Fibroblast of lung (primary cell): Measurements from ENCODE around the gene ZNF79.

ENCODE experiments used
- EZH2 ChIP-seq: IDR thresholded peaks from 2 replicates; pipeline ENCODE4 v1.5.1; 2012; ENCODE audit warnings: low read length, control low read depth, mild to moderate bottlenecking; ENCODE audit errors: missing control alignments
- TF ChIP-seq, protein P1 (sequence below), 2 donors: IDR thresholded peaks in 1 of 2; conservative IDR thresholded peaks in 1 of 2; 1 replicate in 1 of 2; 2 replicates in 1 of 2; pipeline ENCODE4 v1.5.1; 2011 to 2012; ENCODE audit warnings: low read length in 2 of 2, control low read depth in 1 of 2, inconsistent platforms in 1 of 2, low read depth in 1 of 2, mild to moderate bottlenecking in 1 of 2

DNA sequence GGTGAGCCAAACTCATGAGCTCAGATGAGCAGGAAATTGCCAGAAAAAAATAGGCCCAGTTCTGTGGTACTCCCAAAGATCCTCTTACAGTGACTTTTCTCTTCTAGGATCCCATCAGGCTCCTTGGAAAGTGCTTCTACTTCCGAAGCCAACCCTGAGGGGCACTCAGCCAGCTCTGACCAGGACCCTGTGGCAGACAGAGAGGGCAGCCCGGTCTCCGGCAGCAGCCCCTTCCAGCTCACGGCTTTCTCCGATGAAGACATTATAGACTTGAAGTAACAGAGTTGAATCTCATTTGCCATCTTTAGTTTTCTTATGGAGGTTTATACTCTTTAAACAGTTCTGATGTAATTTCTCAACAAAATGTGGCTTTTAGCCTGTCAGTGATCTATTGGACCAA is 31.2 kb upstream of the ZNF79 start:
- TF ChIP-seq, protein P1, sequence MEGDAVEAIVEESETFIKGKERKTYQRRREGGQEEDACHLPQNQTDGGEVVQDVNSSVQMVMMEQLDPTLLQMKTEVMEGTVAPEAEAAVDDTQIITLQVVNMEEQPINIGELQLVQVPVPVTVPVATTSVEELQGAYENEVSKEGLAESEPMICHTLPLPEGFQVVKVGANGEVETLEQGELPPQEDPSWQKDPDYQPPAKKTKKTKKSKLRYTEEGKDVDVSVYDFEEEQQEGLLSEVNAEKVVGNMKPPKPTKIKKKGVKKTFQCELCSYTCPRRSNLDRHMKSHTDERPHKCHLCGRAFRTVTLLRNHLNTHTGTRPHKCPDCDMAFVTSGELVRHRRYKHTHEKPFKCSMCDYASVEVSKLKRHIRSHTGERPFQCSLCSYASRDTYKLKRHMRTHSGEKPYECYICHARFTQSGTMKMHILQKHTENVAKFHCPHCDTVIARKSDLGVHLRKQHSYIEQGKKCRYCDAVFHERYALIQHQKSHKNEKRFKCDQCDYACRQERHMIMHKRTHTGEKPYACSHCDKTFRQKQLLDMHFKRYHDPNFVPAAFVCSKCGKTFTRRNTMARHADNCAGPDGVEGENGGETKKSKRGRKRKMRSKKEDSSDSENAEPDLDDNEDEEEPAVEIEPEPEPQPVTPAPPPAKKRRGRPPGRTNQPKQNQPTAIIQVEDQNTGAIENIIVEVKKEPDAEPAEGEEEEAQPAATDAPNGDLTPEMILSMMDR (conservative IDR thresholded peaks at IDR 0.05 in 1 of 2, IDR thresholded peaks at IDR 0.05 in 1 of 2; ENCODE audit: low read depth in 1 of 2, low read length in 2 of 2), result no peak
- TF ChIP-seq EZH2, result no peak
